Activated naive CD8-positive, alpha-beta T cell (primary cell): ENCODE measurements around the gene IFT81.

Experiments used
- H3K27ac Mint-ChIP-seq: one replicate; pipeline ENCODE4 v1.8.0; 2021; ENCODE audit warnings: mixed read lengths
- H3K27me3 Mint-ChIP-seq: one replicate; pipeline ENCODE4 v1.8.0; 2021; ENCODE audit warnings: mixed read lengths
- H3K36me3 Mint-ChIP-seq: one replicate; pipeline ENCODE4 v1.8.0; 2021; ENCODE audit warnings: mixed read lengths
- H3K4me1 Mint-ChIP-seq: one replicate; pipeline ENCODE4 v1.8.0; 2021; ENCODE audit warnings: low read depth, mixed read lengths
- H3K4me3 Mint-ChIP-seq: one replicate; pipeline ENCODE4 v1.8.0; 2021; ENCODE audit warnings: mild to moderate bottlenecking, mixed read lengths
- H3K9me3 Mint-ChIP-seq: one replicate; pipeline ENCODE4 v1.8.0; 2021; ENCODE audit warnings: low read depth, mixed read lengths

IFT81 gene

DNA sequence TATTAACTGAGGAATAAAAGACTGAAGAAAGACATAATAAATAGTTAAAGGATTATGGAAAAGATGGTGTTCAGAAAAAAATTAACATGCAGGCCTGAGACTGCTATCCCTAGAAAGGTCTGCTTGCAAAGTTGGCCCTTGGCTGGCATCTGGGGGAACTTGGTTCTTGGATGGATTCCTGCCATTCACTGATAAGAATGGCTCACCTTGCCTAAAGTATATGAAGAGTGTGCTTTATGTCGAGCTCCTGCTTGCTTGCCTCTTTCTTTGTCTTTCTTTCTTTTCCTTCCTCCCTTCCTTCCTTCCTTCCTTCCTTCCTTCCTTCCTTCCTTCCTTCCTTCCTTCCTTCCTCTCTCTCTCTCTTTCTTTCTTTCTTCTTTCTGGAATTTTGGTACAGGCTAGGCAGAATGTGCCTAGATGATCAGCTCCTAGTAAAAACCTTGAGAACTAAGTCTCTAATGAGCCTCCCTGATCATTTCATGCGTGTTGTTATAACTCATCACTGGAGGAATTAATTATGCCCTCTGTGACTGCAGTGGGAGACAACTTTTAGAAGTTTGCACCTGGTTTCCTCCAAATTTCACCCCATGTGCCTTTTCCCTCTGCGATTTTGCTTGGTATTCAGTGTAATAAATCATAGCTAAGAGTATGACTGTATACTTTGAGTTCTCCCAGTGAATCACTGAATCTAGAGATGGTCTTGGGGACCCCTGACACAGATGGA is 44.7 kb downstream of the IFT81 start:
- no peak overlapping the region for H3K27ac Mint-ChIP-seq
- H3K9me3 Mint-ChIP-seq, result no peaks in the 10 kb centered on the region

DNA sequence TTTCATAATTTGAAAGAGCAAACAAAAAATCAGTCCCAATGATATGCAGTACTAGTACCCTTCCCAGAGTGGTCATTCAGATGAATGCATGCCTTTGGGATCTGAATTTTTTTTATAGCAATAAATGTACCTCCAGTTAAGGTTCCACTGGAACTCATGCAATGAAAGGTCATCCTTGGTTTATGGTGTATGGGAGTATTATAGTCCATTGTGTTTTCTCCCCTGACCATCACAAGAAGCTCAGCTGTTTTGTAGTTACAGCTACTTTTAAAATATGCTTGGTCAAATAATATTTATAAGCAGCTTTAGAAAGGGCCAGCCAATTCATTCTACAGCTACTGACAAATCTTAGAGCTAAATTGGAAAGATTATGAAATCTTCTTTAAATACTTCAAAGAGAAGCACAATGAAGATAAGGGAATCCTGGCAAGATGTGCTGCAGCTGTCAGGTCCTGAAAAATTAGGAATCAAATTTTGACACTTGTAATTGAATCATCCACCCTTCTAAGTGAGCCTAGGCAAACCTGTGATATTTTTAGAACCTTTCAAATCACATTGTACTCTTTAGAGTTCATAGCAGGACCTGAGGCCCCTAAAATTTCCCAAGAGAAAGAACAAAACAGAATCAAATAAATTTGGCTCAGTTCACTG is 46.5 kb downstream of the IFT81 start:
- Mint-ChIP-seq H3K36me3 (peaks cover 6% of the 10 kb centered on the region), H3K4me3 (no peak overlapping the region), H3K4me1 (no peaks in the 10 kb centered on the region), H3K9me3 (no peaks in the 10 kb centered on the region), H3K27ac (no peak overlapping the region), H3K27me3 (no peaks in the 10 kb centered on the region)

More for the DNA sequence above, 44.7 kb downstream of the IFT81 start:
- no peaks in the 10 kb centered on the region for H3K27me3 Mint-ChIP-seq
- H3K4me1 Mint-ChIP-seq, result no peaks in the 10 kb centered on the region
- peaks cover 6% of the 10 kb centered on the region for H3K36me3 Mint-ChIP-seq
- no peak overlapping the region for H3K4me3 Mint-ChIP-seq

DNA sequence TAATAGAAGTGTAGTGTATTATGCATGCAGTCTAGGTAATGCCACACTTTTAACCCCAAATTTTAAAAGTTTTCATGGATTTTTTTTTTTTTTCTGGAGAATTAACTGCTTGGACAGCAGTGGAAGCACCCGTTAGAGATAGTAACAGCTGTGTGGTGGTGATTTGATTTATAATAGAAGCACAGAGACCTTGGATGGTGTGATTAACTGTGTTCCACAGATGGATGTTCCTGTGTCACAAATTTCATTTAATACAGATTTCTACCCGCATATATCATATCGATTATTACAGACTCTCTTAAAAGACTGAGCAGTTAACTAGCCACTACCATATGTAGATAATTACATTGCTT is 47.0 kb downstream of the IFT81 start:
- Mint-ChIP-seq H3K4me1 (no peaks in the 10 kb centered on the region), H3K4me3 (no peak overlapping the region), H3K9me3 (no peaks in the 10 kb centered on the region), H3K27ac (no peak overlapping the region), H3K27me3 (no peaks in the 10 kb centered on the region), H3K36me3 (peaks cover 6% of the 10 kb centered on the region)

DNA sequence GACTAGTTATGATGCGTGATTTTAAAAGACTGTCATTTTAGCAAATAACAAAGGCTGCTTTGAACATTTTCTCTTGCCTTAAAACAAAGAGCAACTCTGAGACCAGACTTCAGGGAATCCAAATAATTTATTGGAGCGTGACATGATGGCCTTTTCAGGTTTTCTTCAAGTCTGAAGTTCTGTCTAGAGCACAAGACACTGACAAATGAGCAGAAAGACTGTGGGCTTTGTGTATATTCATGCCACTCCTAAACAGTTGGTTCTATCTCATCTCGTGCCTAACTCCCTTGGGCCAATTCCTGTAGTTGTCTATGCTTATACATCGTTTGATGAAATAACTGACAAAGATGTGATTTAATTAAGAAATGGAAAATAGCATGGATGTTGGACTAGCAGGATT is 47.5 kb downstream of the IFT81 start:
- no peaks in the 10 kb centered on the region for H3K9me3 Mint-ChIP-seq
- no peaks in the 10 kb centered on the region for H3K4me1 Mint-ChIP-seq

DNA sequence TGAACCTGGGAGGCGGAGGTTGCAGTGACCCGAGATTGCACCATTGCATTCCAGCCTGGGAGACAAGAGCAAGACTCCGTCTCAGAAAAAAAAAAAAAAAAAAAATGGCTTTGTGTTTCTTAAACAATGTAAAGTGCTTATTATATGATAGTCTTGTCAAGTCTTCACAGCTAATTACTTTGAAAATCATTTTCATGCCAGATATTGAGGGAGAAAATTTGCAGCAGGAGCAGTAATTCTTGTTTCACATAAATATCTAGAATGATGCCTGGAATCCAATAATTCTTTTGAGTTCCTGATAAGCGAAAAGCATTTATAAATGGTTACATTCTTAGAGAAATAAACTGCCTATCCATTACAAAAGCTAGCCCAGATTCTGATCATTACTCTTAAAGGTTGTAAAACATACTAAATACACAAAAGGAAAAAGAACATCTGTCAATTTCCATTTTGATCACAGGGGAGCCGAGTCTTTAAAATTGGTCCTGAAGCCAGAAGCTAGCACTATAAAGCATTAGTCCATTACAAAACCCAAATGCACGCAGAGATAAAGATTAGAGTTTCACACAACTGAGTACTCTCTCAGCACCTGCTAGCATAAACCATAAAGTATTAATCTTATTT is 50.3 kb downstream of the IFT81 start:
- Mint-ChIP-seq H3K27ac (no peak overlapping the region), H3K4me1 (no peaks in the 10 kb centered on the region), H3K27me3 (no peaks in the 10 kb centered on the region), H3K36me3 (peaks cover 6% of the 10 kb centered on the region), H3K4me3 (no peak overlapping the region), H3K9me3 (no peaks in the 10 kb centered on the region)

More for the DNA sequence above, 47.5 kb downstream of the IFT81 start:
- no peaks in the 10 kb centered on the region for H3K27me3 Mint-ChIP-seq
- H3K4me3 Mint-ChIP-seq, result no peak overlapping the region
- H3K27ac Mint-ChIP-seq, result no peak overlapping the region
- peaks cover 6% of the 10 kb centered on the region for H3K36me3 Mint-ChIP-seq

DNA sequence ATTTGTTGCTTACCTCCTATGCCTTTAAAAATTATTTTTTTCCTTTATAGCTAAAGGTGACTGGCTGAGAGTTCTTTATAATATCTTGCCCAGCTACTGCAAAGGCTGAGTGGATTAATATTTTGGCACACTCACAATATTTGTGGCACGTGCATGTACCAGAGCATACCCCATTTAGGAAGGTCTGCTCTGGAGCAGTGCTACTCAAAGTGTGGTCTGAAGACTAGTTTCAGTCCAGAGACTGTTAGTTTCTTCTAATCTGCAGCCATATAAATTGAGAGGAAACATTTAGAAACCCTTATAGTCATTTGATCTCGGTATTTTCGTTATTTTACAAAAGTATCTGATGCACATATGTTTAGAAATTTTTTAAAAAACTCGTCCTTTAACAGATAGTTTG is 51.0 kb downstream of the IFT81 start:
- no peak overlapping the region for H3K27ac Mint-ChIP-seq

DNA sequence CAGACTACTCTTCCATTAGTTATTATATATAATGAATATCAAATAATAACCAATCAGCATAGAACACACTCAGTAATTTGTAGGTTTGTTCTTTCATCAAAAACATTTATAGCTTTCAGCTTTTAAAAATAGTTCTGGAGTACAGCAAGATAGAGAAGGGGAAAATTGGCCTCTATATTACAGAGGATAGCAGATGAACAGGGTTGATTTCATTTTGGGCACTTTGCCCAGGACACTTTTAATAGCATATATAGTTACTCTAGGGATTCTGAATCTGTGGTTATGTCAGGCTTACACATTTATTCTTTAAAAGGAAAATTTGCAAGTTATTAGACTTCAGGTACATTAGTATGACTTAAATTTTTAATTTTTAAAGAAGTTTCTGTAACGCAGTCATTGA is 52.6 kb downstream of the IFT81 start:
- peaks cover 3% of the 10 kb centered on the region for H3K36me3 Mint-ChIP-seq
- no peak overlapping the region for H3K27ac Mint-ChIP-seq
- no peaks in the 10 kb centered on the region for H3K4me1 Mint-ChIP-seq
- no peak overlapping the region for H3K4me3 Mint-ChIP-seq
- no peaks in the 10 kb centered on the region for H3K9me3 Mint-ChIP-seq
- no peaks in the 10 kb centered on the region for H3K27me3 Mint-ChIP-seq

More for the DNA sequence above, 51.0 kb downstream of the IFT81 start:
- H3K4me3 Mint-ChIP-seq, result no peak overlapping the region
- H3K9me3 Mint-ChIP-seq, result no peaks in the 10 kb centered on the region
- H3K4me1 Mint-ChIP-seq, result no peaks in the 10 kb centered on the region
- H3K36me3 Mint-ChIP-seq, result peaks cover 6% of the 10 kb centered on the region
- no peaks in the 10 kb centered on the region for H3K27me3 Mint-ChIP-seq

DNA sequence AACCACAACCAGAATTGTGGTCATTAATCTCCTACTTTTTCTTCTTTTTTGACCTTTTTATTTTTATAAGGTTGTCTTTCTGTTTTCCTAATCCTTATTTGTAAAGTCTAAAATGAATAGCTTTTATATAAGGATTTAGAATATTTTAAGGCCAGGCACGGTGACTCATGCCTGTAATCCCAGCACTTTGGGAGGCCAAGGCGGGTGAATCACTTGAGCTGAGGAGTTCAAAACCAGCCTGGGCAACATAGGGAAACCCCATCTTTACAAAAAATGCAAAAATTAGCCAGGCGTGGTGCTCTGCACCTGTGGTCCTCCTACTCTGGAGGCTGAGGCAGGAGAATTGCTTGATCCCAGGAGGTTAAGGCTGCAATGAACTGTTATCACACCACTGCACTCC is 55.1 kb downstream of the IFT81 start:
- H3K27ac Mint-ChIP-seq, result no peak overlapping the region
- peaks cover 3% of the 10 kb centered on the region for H3K36me3 Mint-ChIP-seq
- no peaks in the 10 kb centered on the region for H3K9me3 Mint-ChIP-seq
- no peaks in the 10 kb centered on the region for H3K4me1 Mint-ChIP-seq
- no peaks in the 10 kb centered on the region for H3K27me3 Mint-ChIP-seq
- no peak overlapping the region for H3K4me3 Mint-ChIP-seq

DNA sequence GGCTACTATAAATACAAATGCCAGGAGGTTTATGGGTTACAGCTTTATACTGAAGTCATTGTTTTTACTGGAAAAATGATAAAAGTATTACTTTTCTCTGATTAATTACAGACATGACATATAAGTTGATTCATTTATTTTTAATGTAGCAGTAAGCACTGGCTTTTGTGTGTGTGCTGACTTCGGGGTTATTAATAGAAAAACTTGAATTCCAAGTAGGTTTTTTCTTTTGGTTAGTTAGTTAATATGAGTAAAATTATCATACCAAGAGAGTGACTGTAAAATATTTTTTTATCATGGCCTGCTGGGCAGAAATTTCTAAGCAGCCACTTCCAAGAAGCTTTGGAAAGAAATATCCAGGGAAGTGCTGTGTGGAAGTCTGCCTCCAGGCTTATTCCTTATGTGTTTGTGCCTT is 56.4 kb downstream of the IFT81 start:
- H3K4me1 Mint-ChIP-seq, result no peaks in the 10 kb centered on the region
- H3K27ac Mint-ChIP-seq, result no peak overlapping the region
- H3K36me3 Mint-ChIP-seq, result peaks cover 3% of the 10 kb centered on the region
- no peak overlapping the region for H3K4me3 Mint-ChIP-seq
- no peaks in the 10 kb centered on the region for H3K9me3 Mint-ChIP-seq
- H3K27me3 Mint-ChIP-seq, result no peaks in the 10 kb centered on the region

DNA sequence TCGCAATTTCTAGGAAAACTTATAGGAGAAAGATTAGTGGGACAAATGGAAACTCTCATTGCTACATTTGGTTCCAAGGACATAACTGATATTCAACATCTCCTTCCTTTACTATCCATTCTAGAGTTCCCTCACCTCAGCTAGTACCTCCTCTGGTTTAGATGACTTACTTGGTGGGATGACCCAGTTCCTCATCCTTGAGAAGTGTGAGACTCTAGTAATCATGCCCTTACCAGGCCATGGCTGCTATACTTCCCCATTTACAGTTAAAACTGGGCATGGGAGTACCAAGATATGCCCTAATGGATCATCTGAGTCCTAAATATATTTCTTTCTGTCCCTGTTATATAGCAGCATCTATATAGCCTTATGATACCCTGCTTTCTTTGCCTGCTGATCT is 58.1 kb downstream of the IFT81 start:
- H3K27me3 Mint-ChIP-seq, result no peaks in the 10 kb centered on the region
- no peaks in the 10 kb centered on the region for H3K4me1 Mint-ChIP-seq

DNA sequence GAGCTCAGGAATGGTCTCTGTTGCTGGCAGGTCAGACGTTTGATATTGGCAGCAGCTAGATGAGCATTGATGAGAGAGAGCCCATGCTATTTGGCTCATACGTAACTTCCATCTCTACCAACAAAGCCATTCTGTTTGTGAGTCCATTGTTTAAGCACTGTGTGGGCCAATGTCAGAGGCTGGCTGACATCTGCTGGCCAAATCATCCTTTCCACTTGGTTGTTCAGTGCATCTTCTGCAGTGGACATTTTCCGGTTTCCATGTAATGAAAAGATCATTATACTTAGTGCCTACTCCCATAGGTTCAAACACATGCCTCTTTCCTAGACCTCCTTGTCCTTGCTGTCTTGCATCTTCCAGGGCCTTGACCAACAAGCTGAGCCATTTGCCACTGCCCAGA is 59.2 kb downstream of the IFT81 start:
- Mint-ChIP-seq H3K27ac (no peak overlapping the region), H3K36me3 (peaks cover 13% of the 10 kb centered on the region), H3K27me3 (no peaks in the 10 kb centered on the region), H3K4me3 (no peak overlapping the region), H3K4me1 (no peaks in the 10 kb centered on the region), H3K9me3 (peaks cover 5% of the 10 kb centered on the region)

More for the DNA sequence above, 58.1 kb downstream of the IFT81 start:
- H3K36me3 Mint-ChIP-seq, result peaks cover 11% of the 10 kb centered on the region
- H3K9me3 Mint-ChIP-seq, result peaks cover 5% of the 10 kb centered on the region
- H3K4me3 Mint-ChIP-seq, result no peak overlapping the region
- H3K27ac Mint-ChIP-seq, result no peak overlapping the region

DNA sequence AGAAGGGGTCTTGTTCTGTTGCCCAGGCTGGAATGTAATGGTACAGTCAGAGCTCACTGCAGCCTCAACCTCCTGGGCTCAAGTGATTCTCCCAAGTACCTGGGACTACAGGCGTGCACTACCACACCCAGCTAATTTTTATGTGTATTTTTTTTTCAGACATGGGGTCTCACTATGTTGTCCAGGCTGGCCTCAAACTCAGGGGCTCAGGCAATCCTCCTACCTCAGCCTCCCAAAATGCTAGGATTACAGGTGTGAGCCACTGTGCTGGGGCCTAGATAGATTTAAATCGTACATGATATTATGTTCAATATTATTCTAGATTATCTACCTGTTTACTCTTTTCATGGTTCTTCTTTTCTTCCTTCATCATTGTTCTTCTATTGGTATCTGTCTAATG is 61.5 kb downstream of the IFT81 start:
- Mint-ChIP-seq H3K4me3 (no peak overlapping the region), H3K27me3 (no peaks in the 10 kb centered on the region), H3K36me3 (peaks cover 20% of the 10 kb centered on the region), H3K27ac (no peak overlapping the region), H3K9me3 (peaks cover 5% of the 10 kb centered on the region), H3K4me1 (no peaks in the 10 kb centered on the region)

DNA sequence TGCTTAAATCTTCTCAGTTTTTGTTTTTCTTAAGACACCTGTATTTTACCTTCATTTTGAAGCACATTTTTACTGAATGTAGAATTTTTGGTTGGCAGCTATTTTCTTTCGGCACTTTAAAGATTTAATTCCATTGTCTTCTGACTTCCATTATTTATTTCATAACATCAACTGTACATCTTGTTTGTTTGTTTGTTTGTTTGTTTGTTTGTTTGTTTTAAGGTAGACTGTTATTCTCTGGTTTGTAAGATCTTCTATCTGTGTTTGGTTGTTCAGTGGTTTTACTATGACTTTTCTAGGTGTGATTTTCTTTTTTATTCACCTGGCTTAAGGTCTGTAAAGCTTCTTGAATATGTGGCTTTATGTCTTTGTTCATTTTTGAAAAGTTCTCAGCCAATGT is 61.9 kb downstream of the IFT81 start:
- Mint-ChIP-seq H3K36me3 (peaks cover 20% of the 10 kb centered on the region), H3K9me3 (peaks cover 5% of the 10 kb centered on the region), H3K4me1 (no peaks in the 10 kb centered on the region), H3K27me3 (no peaks in the 10 kb centered on the region), H3K27ac (no peak overlapping the region), H3K4me3 (no peak overlapping the region)

DNA sequence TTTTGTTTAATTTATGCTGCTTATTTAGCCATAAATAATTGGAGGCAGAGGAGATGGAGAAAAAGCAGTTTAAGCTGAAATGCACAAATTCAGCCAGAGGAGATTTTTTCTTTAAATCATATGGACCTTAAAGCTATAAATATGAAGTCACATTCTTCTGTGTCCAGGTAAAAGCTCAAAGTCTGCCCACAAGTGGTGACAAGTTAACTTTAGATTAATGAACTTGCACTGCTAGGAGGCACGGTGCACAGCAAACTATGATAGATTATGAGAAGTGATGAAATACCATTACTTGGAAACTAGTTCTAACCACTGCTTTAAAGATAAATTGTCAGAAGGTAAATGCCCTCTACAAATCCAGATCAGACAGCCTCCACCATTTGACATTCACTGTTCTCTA is 69.0 kb downstream of the IFT81 start:
- peaks cover 9% of the 10 kb centered on the region for H3K36me3 Mint-ChIP-seq
- no peak overlapping the region for H3K27ac Mint-ChIP-seq
- H3K4me3 Mint-ChIP-seq, result no peak overlapping the region
- no peaks in the 10 kb centered on the region for H3K9me3 Mint-ChIP-seq
- no peaks in the 10 kb centered on the region for H3K4me1 Mint-ChIP-seq
- H3K27me3 Mint-ChIP-seq, result no peaks in the 10 kb centered on the region

DNA sequence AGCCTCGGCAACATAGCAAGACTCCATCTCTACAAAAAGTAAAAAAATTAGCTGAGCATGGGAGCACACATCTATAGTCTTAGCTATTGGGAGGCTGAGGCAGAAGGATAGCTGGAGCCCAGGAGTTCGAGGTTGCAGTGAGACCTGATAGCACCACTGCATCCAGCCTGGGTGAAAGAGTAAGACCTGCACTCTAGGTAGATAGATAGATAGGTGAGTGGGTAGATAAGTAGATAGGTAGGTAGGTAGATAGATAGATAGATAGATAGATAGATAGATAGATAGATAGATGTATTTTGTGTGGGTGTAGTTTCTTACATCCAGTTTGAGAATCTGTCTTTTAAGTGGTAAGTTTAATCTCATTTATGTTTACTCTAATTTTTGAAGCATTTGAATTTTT is 72.8 kb downstream of the IFT81 start:
- no peaks in the 10 kb centered on the region for H3K9me3 Mint-ChIP-seq
- peaks cover under 1% of the 10 kb centered on the region for H3K36me3 Mint-ChIP-seq
- no peak overlapping the region for H3K27ac Mint-ChIP-seq
- no peaks in the 10 kb centered on the region for H3K27me3 Mint-ChIP-seq
- no peak overlapping the region for H3K4me3 Mint-ChIP-seq
- H3K4me1 Mint-ChIP-seq, result peaks cover 5% of the 10 kb centered on the region
